ENCODE results near the gene MMGT1.
A peak's percentile ranks its signal among the peaks of the same experiment; 100 is the strongest.

Gene MMGT1

GRCh38 chrX:135973548-135974278 lies at the start of gene MMGT1:
Gene MMGT1, minus strand, starts transcription at chrX:135973988. Its CDS starts 313 bp downstream, at chrX:135973675.
- TF ChIP-seq CTCF (conservative IDR thresholded peaks at IDR 0.05; ENCODE audit: low read depth, low read length) = no peak
- peak; percentile 27 for DNase-seq (ENCODE audit: low read depth)
- H3K4me3 ChIP-seq (ENCODE audit: low read length) = peak within 1 kb of the TSS; percentile 83

GRCh38 chrX:136021903-136022302 lies 48.1 kb upstream of the MMGT1 start:
- DNase-seq (ENCODE audit: low read depth) = no peak
- no peak overlapping the region for H3K4me3 ChIP-seq (ENCODE audit: low read length)
- TF ChIP-seq CTCF (conservative IDR thresholded peaks at IDR 0.05; ENCODE audit: low read depth, low read length) = no peak

GRCh38 chrX:136021160-136021559 lies 47.4 kb upstream of the MMGT1 start:
- no peak overlapping the region for H3K4me3 ChIP-seq (ENCODE audit: low read length)
- DNase-seq (ENCODE audit: low read depth) = no peak
- TF ChIP-seq CTCF (conservative IDR thresholded peaks at IDR 0.05; ENCODE audit: low read depth, low read length) = no peak

GRCh38 chrX:136019226-136019625 lies 45.4 kb upstream of the MMGT1 start:
- no peak for DNase-seq (ENCODE audit: low read depth)
- no peak for TF ChIP-seq CTCF (conservative IDR thresholded peaks at IDR 0.05; ENCODE audit: low read depth, low read length)

GRCh38 chrX:136016881-136017280 lies 43.1 kb upstream of the MMGT1 start:
- no peak for DNase-seq (ENCODE audit: low read depth)
- H3K4me3 ChIP-seq (ENCODE audit: low read length) = no peak overlapping the region
- no peak for TF ChIP-seq CTCF (conservative IDR thresholded peaks at IDR 0.05; ENCODE audit: low read depth, low read length)

More at GRCh38 chrX:136019226-136019625, 45.4 kb upstream of the MMGT1 start:
- H3K4me3 ChIP-seq (ENCODE audit: low read length) = no peak overlapping the region

- TF ChIP-seq CTCF (conservative IDR thresholded peaks at IDR 0.05; ENCODE audit: low read depth, low read length) = no peak
- no peak for DNase-seq (ENCODE audit: low read depth)
- H3K4me3 ChIP-seq (ENCODE audit: low read length) = no peak overlapping the region
Measured at GRCh38 chrX:136015016-136015415, 41.2 kb upstream of the MMGT1 start.

- DNase-seq (ENCODE audit: low read depth) = no peak
- TF ChIP-seq CTCF (conservative IDR thresholded peaks at IDR 0.05; ENCODE audit: low read depth, low read length) = no peak
- no peak overlapping the region for H3K4me3 ChIP-seq (ENCODE audit: low read length)
Measured at GRCh38 chrX:135988245-135988644, 14.5 kb upstream of the MMGT1 start.
